A172 (cell line): Measurements from ENCODE around the gene TIGD1. TPM values are rescaled to one million over a fixed set of nuclear protein-coding genes. Genes with fewer than 3 reads are reported as not detected.
A peak's percentile ranks its signal among the peaks of the same experiment; 100 is the strongest.
"Not testable (repeated sequence)": the region's sequence is repeated elsewhere in the genome, so short reads cannot be mapped to it uniquely, and the experiment has no call there.

Experiments used
- DNase-seq: peaks from one replicate; pipeline ENCODE4 v3.0.0-alpha.2; 2015; ENCODE audit warnings: low spot score
- total RNA-seq: library from RNA; depleted of rRNA; stranded (reverse); fragments of >200 nt; shearing (Covaris generic); gene quantifications from 2 replicates; pipeline ENCODE4 v1.2.3, GENCODE V29; 2014

The TIGD1 gene
- total RNA-seq, 1 experiment from 2014 or later = 11.5 TPM

DNA sequence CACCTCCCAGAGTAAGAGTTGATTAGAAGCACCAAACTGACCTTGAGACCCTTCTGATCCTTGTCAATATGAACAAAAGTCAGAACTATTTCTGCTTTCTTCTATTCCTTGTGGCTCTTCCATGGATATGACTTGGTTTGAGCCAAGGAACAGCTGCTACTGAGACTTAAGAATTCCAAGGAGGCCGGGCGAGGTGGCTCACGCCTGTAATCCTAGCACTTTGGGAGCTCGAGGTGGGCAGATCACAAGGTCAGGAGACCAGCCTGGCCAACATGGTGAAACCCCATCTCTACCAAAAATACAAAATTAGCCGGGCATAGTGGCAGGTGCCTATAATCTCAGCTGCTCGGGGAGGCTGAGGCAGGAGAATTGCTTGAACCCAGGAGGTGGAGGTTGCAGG is 20.1 kb upstream of the TIGD1 start:
- not testable (repeated sequence) for DNase-seq

DNA sequence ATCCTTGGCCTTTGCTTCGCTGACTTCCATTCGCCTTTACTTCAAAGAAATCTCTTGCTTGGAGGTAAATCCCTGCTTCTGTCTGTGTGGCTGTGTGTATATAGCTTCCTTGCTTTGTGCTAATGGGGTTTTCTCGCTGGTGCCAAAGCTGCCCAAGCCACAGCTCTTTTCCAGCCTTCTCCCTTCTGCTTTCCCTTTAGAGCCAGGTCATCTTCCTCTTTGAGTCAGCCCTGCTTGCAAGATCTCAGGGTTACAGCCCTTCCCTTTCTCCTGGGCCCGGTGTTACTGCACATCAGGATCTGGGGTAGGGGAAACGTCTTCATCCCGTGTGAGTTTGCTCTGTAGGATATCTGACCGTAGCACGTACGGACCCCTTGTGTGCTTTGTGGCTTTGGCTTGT is 19.2 kb upstream of the TIGD1 start:
- DNase-seq = no peak

DNA sequence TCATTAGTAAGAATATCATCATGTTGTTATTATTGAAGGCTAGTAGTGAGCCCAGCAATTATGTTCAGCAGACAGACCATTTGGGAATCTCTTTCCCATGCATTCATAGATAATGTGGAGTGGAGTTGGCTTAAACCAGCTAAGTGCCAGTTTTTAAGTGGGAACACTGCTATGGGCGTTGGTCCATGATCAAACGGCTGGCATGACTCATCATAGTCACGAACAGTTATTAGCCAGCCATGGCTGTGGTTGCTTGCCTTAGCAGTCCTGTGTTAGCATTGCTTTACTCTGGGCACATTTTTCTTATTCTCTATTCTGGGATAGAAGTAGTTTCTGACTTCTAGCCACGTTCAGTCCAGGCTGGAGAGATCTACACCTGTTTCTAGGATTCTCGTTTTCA is 17.8 kb upstream of the TIGD1 start:
- peak; percentile 89 for DNase-seq

DNA sequence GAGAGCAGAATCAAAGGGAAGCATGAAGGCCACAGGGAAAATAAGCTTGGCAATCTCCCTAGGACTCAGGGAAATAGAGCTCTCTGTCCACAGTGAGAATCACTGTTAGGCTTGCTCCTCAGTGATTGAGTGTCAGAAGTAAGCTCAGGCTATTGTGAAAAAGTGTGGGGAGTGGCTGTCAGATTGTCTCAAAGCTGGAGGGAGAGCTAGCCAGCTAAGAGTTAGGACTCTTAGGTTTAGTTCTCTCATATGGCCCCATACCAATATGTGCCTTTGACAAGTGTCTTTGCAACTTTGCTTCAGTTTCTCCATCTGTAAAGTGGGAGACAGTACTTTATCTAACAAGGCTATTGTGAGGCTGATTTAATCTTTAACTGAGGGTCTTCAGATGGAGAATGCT is 17.4 kb upstream of the TIGD1 start:
- no peak for DNase-seq

DNA sequence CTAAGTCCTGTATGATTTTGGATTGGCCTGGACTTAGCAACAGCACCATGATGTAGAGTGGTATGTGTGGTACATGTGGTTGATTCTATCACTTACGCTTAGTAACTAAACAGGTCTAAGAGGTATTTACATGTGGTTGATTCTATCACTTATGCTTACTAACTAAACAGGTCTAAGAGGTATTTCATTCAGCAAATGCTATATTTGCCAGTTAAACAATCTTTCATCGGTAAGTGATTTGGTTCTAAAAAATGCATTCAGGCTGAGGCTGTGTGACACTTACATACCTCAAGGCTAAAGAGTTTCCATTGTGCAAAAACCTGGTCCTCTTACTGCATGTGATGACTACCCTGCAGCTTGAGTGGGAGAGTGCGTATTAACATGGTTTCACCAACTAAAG is 13.2 kb upstream of the TIGD1 start:
- DNase-seq = no peak

DNA sequence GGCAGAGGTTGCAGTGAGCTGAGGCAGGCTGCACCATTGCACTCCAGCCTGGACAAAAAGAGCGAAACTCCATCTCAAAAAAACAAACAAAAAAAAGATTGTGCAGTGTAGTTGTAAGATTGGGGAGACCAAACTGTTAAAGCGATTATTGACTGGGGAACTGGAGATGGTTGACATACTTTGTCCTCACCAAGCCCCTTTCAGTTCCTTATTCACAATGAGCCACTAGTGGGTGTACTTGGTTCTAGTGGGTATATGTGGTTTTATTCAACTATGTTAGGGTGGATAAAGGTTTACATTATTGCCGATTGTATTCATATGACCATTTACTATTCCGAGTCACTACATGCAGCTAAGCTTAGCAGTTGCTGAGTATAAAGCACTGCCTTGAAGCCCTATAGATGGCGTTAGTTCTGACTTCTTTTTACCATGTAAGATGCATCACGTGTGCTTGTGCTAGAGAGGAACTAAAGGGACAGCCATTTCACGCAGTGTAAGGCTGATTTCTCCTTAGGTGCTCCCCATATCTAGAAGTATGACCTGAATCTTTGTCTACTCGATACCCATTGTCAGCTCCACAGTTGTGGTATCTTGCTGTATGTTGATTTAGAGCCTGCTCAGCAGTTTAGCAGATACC is 12.3 kb upstream of the TIGD1 start:
- no peak for DNase-seq

DNA sequence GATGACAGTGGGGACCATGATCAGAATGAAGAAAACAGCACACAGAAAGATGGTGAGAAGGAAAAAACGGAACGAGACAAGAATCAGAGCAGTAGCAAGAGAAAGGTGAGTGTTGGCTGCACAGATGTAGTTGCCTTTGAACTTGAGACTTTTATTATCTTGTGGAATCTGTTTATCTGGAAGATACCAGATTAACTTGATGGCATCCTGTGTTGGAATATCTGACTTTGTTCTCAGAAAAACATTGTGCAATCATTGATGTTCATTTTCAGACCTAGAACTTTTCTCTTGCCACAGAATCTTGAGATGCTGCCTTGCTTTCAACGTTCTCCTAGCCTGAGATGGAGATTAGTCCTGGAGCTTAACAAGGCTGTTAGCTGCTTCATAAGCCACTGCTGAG is 6.1 kb upstream of the TIGD1 start:
- no peak for DNase-seq

DNA sequence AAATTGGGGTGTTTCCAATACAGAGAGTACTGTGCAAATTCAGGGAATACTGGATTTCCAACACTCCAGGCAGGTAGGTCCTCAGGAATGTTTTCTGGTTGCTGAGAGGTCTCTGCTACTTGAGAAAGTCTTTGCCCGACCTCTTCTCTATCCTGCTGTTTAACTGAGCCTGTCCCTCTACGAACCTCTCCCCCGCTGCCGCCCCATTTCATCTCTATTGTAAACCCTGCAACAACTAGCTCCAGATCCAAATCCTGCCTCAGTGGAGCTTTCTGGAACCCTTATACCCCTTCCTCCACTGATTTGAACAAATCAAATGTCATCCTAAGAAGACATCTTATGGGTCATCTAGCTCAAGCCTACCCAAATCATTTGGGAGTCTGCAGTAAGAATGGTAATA is 1.4 kb upstream of the TIGD1 start:
- DNase-seq = no peak

DNA sequence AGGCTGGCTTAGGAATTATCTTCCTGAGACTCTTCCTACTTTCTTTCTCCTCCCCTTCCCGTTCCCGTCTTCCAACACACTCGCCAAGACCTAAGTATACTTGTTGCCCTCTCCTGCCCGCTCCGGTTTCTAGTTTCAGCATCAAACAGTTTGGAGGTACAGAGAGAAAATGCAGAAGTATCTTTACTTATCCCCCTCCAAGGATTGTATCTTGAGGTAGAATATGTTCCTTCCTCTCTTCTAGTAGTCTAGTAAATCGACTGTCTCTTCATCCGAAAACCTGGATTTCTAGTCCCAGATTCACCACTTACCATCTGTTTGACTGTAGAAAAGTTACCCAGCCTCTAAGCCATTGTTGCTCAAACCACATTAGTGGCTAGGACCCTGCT is 887 bp upstream of the TIGD1 start:
- DNase-seq = no peak

DNA sequence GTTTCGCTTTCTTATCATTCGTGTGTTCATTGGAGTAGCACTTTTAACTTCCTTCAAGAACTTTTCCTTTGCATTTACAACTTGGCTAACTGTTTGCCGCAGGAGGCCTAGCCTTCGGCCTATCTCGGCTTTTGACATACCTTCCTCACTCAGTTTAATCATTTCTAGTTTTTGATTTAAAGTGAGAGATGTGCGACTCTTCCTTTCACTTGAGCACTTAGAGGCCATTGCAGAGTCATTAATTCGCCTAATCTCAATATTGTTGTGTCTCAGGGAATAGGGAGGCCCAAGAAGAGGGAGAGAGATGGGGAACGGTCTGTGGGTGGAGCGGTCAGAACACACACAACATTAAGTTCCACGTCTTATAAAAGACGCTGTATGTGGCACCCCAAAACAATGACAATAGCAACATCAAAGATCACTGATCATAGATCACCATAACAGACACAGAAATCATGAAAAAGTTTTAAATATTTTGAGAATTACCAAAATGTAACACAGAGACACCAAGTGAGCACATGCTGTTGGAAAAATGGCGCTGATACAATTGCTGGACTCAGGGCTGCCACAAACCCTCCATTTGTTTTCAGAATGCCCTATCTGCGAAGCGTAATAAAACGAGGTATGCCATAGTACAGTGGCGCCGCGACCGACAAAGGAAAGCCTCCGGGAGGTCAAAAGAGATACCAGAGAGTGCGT is 553 bp downstream of the TIGD1 start:
- no peak for DNase-seq

DNA sequence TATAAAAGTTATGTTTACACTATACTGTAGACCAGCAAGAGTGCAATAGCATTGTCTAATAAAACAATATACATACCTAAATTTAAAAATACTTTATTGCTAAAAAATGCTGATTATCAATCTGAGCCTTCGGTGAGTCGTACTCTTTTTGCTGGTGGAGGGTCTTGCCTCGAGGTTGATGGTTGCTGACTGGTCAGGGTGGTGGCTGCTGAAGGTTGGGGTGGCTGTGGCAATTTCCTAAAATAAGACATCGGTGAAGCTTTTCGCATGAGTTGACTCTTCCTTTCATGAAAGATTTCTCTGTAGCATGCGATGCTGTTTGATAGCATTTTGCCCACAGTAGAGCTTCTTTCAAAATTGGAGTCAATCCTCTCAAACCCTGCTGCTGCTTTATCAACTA is 2.4 kb downstream of the TIGD1 start:
- no peak for DNase-seq

DNA sequence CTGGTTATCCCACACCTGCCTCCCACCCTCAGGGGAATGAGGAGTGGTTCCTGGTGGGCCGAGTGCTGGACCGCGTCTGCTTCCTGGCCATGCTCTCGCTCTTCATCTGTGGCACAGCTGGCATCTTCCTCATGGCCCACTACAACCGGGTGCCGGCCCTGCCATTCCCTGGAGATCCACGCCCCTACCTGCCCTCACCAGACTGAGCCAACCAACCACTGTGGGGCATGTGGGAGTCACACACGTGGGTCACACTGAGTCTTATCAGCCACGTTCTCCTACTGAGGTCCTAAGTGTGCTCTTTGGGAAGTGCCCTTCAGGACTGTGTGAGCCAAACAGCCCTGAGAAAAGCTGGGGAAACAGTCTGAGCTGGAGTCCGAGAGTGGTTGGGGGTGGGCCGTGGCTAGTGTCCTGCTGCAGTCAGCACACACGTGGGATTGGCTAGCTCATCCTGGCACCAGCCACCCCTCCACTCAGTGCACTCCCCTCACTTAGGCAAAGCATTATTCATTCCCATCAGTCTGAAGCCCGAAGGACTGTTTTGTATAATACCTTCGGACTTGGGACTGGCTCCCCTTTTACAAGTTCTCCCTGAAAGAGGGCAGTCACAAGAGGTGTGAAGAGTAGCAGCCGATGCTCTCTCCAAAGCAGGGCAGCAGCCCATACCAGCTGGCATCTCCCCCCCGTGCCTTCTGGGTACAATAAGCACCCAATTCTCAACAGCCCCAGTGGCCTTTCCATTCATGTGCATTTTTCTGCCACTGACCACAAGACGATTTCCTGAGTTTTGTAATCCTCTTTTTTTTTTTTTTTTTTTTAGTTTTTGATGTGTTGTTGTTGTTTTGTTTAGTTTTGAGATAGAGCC is 4.6 kb downstream of the TIGD1 start:
- DNase-seq = no peak

DNA sequence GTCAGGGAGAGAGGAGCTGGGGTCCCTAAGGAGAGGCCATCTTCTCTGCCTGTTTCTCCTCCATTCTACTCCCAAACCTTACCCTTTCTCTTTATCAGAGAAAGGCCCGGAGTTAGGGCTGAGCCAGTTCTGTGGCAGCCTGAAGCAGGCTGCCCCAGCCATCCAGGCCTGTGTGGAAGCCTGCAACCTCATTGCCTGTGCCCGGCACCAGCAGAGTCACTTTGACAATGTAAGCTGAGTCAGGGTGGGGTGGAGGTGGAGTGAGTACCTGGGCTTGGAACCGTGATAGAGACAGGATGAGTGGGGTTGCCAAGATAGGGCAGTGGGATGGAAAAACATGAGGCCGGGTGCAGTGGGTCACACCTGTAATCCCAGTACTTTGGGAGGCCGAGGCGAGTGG is 5.7 kb downstream of the TIGD1 start:
- DNase-seq = no peak

DNA sequence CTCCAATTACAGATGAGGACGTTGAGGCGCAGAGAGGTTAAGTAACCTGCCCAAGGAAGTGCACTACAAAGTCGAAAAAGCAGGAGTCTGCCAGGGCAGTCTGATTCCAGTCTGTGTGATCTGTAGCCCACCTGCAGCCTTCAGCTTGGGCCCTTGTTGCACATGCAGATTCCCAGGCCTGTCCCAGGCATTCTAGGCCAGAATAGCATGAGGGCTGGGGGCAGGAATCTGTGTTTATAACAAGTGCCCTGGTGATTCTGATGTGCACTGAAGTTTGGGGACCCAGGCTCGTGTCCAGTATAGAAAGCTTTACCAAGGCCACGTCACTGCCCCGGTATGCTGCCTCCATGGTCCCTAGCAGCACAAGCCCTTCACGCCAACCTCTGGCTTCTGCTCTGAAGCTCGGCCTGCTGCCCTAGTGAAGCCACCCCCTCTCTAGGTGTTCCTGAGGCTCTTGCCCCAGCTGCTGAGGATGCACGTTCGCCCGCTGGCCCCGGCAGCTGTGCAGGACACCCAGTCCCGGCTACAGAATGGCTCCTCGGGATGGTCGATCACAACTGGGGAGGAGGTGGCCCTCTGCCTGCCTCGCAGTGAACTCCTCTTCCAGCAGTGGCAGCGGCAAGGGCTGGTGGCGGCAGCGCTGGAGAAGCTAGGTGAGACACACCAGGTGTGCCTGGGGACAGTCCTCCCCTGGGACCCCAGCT is 6.3 kb downstream of the TIGD1 start:
- no peak for DNase-seq

DNA sequence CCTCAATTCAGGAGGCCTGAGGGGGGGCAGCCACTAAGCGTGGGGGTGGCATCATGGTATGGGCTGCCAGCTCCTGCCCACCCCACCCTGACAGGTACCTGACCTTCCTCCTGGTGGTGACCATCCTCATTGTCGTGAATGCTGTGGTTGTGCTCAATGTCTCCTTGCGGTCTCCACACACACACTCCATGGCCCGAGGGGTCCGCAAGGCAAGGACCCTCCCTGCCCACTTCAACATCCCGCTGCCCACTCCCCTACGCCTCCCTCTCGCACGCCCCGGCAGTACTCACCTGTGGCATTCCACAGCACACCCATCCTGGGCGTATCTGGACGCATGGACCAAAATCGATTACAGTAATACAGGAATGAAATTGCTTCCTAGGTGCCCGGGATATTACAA is 6.9 kb downstream of the TIGD1 start:
- DNase-seq = no peak

DNA sequence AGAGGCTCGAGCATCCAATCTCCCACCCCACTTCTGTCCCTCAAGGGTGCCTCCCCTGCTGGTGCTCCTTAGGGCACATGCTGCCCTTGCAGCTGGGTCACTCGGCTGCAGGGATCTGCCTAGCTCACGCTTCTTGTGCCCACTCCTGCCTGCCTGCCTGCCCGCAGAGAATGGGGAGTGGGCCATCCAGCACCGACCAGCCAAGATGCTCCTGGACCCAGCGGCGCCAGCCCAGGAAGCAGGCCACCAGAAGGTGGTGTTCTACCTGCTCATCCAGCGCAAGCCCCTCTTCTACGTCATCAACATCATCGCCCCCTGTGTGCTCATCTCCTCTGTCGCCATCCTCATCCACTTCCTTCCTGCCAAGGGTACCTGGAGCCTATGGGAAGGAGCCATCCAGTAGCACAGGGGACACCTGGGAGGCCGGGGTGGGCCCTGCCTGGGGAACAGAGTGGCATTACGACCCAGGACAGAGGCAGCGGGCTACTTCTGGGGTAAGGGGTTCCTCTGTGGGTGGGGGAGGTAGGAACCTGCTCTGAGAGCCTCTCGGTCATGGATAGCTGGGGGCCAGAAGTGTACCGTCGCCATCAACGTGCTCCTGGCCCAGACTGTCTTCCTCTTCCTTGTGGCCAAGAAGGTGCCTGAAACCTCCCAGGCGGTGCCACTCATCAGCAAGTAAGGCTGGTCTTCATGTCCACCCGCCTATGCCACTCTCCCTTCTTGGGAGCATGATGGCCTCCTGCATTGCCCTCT is 7.5 kb downstream of the TIGD1 start:
- no peak for DNase-seq

DNA sequence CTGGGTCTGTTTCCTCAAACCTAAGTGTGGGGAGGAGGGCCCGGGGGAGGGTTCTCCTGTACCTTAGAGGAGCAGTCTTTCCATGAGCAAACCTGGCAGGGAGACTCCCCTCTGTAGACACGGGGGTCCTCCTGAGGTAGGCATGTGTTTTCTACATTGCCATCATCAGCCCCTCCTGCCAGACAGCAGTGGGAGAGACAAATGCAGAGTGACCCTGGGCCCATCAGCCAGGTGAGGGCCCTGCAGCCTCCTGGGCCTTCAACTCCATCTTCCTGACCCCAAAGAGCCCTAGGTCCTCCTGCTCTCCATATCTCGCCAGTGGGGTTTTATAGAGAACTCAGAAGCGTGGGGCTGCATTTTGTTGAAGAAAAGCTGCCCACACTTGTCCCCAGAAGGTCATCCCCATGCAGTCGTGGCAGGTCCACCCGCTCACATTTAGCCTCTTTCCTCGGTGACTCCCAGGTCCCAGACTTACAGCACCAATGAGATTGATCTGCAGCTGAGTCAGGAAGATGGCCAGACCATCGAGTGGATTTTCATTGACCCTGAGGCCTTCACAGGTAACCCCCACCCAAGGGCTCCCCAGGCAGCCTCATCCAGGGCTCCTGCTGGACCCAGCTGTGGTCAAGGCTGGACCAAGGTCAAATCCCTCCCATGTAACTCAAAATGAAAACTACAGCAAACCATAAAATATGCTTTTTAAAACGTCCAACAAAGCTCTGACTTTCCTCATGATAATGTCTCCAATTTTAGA is 8.2 kb downstream of the TIGD1 start:
- DNase-seq = no peak

DNA sequence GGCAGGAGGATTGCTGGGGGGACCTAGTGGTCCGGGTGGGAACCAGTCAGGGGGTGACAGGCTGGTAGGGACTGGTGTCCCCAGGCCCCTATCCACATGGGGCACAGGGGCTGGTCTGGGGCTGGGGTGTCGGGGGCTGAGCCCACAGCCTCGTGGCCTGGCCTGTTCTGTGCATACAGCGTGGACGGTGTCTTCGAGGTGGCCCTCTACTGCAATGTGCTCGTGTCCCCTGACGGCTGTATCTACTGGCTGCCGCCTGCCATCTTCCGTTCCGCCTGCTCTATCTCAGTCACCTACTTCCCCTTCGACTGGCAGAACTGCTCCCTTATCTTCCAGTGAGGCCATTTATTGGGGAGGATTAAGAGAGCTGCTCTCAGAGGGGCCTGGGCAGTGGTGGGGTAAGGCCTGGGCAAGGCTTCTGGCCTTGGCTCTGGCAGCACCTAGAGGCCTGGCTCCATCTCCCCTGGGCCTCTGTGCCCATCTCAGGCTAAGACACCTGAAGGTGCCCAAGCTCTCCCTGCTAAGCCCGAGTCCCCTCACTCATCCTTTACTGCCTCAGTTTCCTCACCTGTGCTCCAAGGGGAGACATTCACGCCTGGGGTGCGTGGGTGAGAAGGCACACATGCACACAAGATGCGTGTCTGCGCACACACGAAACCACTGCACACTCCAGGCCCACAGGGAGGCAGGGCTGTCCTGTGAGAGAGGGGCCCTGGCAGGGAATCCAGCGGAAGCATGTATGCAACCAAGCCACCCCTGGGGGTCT is 9.0 kb downstream of the TIGD1 start:
- no peak for DNase-seq

DNA sequence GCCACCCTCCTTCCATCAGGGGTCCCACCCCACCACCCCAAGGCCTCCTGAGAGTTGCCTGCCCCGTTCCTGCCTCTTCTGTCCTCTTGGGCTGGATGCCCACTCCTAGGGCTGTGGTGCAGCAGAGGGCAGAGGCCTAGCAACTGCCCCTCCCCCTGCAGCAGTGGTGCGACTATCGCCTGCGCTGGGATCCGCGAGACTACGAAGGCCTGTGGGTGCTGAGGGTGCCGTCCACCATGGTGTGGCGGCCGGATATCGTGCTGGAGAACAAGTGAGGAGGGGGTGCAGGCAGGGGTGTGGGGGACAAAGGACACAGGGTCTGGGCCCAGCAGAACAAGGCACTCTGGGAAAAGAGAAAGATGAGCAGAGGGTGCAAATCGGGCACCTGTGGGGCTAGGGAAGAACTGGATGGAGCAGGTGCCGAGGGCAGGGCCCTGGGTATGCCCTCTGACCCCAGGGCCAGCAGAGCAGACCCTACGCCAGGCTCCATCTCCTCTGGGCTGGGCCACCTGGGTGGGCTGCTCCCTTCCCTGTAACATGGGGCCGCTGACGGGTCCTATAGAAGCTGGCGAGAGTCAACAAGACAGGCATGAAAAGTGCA is 9.8 kb downstream of the TIGD1 start:
- DNase-seq = no peak
